Activated CD4-positive, alpha-beta T cell treated with anti-CD3 and anti-CD28 coated beads for 48 hours (primary cell): ENCODE results near the gene TUT7.

Source experiments
- DNase-seq: peaks from one replicate; pipeline ENCODE4 v3.0.0-alpha.2; 2020

TUT7 gene

DNA sequence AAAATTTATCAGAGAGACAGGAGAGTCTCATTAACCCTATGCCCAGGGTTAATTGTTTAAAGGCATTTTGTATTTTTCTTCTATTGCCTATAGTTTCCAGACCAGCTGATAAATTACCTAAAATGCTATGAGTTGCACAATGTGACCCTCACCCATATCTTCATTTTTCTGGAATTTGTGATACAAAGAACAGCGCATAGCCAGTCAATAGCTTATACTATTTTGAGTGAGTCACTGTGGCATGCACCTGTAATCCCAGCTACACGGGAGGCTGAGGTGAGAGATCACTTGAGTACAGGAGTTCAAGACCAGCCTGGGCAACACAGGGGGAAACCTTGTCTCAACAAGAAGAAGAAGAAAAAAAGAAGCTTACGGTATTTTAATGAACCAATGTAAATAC lies 97.6 kb downstream of the TUT7 start:
- DNase-seq: no peak

DNA sequence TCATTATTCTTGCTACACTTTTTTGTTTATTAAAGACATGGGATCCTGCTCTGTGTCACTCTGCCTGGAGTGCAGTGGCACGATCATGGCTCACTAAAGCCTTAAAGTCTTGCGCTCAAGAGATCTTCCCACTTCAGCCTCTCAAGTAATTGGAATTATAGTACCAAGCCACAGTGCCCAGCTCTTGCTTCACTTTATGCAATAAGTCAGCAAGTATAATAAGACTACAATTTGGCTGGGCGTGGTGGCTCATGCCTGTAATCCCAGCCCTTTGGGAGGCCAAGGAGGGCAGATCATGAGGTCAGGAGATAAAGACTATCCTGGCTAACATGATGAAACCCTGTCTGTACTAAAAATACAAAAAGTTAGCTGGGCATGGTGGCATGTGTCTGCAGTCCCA lies 100.6 kb downstream of the TUT7 start:
- no peak for DNase-seq

DNA sequence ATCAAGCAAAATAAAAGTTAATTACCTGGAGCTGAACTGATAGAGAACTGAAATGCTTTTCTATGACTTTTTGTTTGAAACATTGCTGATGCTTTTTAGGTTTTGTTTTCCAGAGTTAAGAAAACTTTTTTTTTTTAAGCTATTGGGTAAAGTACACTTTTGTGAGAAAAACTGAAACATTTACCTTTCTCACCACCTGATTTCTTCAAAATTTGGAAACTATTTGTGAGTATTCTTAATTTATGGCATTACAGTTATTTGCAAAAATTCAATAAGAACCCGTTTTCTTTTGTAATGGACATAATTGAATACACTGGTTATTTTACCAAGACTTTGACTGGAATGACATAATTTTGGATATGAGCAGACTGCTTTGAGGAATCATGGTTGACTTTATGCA lies 101.3 kb downstream of the TUT7 start:
- no peak for DNase-seq

DNA sequence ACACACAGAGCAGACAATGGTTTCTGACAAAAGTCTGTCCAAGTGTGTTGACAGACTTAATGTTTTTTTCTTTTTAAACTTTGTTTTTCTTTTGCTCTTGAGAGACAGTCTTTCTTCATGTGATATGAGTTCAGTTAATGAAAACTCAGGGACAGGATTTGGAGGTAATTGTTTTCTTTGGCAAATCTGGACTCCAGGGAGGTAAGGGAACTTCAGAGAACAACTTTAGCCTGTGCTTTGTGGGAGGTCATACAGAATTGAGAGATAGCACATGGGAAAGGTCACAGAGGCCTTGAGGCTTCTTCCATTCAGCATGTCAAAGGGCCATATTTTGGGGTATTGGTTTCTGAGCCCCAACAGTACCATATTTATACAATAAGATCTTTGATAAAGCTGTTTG lies 104.1 kb downstream of the TUT7 start:
- no peak for DNase-seq

DNA sequence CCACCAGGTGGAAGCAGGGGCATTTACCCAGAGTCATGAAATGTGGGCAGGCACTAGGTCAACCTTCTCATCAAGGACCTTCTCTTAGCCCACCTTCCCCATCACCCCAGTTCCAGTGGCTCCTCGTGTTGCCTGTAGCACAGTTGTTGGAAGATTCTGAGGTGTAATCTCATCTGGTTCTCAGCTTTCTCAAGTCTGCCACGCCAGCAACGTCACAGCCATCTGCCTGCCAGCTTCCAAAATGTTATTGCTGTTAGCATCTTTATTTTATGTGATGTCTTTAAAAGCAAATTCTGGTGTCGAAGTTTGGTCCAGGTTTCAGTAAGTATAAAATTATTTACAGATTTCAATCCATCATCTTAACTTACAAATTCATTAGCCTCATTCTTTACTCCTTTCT lies 105.5 kb downstream of the TUT7 start:
- DNase-seq: no peak

DNA sequence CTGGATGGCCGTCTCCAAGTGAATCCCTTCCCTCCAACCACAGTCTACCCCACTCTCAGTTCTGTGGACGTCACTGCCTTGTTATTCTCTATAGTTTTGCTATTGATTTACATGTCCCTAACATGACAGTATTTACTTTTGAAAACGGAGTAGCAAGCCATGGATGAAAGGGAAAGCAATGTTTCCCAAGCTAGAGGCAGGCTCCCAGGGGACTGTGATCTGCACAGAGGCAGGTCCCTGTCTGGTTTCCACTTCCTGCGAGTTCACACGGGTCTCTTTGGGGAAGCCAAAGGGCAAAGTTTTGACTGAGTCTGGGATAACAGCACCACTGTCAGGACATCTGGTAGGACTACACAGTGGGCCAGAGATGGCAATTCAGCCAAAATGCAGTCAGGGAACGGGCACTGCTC lies 107.5 kb downstream of the TUT7 start:
- DNase-seq: no peak

DNA sequence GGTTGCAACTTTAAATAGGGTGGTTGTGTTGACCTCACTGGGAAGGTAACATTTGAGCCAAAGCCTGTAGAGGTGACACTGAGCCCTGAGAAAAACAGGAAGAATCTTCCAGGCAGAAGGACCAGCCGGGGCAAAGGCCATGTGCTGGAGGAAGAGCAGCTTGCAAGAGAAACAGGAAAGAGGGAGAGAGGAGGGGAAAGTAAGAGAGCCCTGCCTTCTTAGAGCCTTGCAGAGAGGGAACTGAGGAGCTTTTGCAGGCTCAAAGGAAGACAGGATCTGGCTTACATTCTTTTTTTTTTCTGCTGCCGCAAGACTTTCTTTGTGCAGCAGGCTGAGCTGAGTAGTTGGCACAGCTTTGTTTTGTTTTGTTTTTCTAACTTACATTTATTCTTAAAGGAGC lies 112.1 kb downstream of the TUT7 start:
- no peak for DNase-seq

DNA sequence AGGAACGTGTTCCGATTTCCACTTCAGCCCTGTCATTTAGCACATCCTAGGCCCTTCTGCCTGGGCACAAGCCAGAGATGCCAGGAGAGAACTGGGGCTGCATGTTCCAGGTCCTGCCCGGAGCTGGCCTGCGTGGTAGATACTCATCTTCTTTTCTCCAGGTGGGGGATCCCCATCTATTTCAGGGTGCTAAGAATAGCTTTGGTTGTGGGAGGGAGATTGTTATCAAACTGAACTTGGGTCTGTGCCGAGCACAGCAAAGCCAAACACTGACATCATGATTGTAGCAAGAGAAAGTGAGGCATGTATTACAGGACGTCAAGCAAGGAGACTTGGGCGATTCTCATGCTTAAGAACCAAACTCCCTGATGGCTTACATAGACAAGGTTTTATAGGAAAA lies 113.0 kb downstream of the TUT7 start:
- DNase-seq: peak; percentile 36

DNA sequence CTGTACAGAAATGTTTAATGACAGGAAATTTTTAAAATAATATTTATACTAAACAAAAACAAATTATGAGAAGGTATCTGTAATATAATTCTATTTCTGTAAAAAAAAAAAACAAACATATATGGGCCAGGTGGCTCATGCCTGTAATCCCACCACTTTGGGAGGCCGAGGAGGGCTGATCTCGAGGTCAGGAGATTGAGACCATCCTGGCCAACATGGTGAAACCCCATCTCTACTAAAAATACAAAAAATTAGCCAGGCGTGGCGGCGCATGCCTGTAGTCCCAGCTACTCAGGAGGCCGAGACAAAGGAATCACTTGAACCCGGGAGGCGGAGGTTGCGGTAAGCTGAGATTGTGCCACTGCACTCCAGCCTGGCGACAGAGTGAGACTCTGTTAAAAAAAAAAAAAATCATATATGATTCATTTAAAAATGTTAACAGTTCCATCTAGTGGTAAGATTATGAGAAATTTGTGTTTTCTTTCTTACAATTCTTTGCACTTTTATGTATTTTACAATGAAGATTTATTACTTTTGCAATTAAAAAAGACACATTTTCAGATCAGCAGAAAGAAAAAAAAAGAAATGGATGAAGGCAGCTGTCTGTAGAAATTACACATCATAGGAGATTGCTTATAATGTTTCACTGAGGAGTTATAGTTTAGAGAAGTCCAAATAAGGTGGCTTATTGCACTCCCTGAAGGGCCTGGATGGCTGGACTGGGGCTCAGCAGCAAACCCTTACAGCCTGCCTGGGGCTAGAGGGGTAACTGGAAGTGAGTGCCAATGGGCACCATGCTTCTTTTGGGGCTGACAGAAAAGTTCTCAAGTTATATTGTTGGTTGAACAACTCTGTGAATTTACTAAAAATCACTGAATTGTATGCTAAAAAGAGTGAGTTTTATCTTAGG lies 115.1 kb downstream of the TUT7 start:
- no peak for DNase-seq
